Hepatocyte (in vitro differentiated cells): ENCODE data around the gene PCDHGA10.

ENCODE experiments used
- CTCF ChIP-seq: fragments of 200-600 bp; sonication (generic); IDR thresholded peaks from 2 replicates; pipeline ENCODE4 v1.5.1; 2016; ENCODE audit warnings: antibody characterized with exemption, mild to moderate bottlenecking; ENCODE audit not compliant: poor library complexity
- EZH2 ChIP-seq: fragments of 200-600 bp; sonication (generic); IDR thresholded peaks from 2 replicates; pipeline ENCODE4 v1.6.1; 2016; ENCODE audit warnings: antibody characterized with exemption, mild to moderate bottlenecking, borderline replicate concordance
- EZH2phosphoT487 ChIP-seq: fragments of 200-600 bp; sonication (generic); IDR thresholded peaks from one replicate; pipeline ENCODE4 v1.6.1; 2018; ENCODE audit warnings: antibody characterized with exemption, mild to moderate bottlenecking, low read depth, moderate library complexity; ENCODE audit not compliant: unreplicated experiment, severe bottlenecking

- TF ChIP-seq CTCF (no peak), EZH2 (no peak), EZH2phosphoT487 (no peak)
Observed at GRCh38 chr5:141419074-141419880, 6.5 kb downstream of the PCDHGA10 start.
